ENCODE data around the gene ACTG1. TPM values are rescaled to one million over a fixed set of nuclear protein-coding genes. Genes with fewer than 3 reads are reported as not detected.

The ACTG1 gene
- total RNA-seq, 1 experiment from 2014 or later: 1,461 TPM

GRCh38 chr17:81553616-81554181, 41.1 kb upstream of the ACTG1 start:
- Mint-ChIP-seq H3K27ac (ENCODE audit: low read depth, unreplicated experiment) (peak overlapping the region; percentile 81), H3K36me3 (ENCODE audit: insufficient read depth, unreplicated experiment) (peaks cover 53% of the 10 kb centered on the region), H3K4me3 (ENCODE audit: unreplicated experiment) (peak overlapping the region; percentile 82), H3K4me1 (ENCODE audit: insufficient read depth, unreplicated experiment) (peaks cover 6% of the 10 kb centered on the region), H3K27me3 (ENCODE audit: insufficient read depth, unreplicated experiment) (no peaks in the 10 kb centered on the region), H3K9me3 (ENCODE audit: unreplicated experiment) (no peaks in the 10 kb centered on the region)
- peak; percentile 89 for DNase-seq (ENCODE audit: unreplicated experiment)
- CTCF ChIA-PET: interaction anchor here (0.7 to 5.0 kb wide), 2 partner anchors 33 to 48 kb away, joined by 3 to 28 read pairs; no protein-coding TSS in a partner anchor
- TSS peak; percentile 63 for BruUV-seq (replicated peaks)
- TF ChIP-seq, protein P1, sequence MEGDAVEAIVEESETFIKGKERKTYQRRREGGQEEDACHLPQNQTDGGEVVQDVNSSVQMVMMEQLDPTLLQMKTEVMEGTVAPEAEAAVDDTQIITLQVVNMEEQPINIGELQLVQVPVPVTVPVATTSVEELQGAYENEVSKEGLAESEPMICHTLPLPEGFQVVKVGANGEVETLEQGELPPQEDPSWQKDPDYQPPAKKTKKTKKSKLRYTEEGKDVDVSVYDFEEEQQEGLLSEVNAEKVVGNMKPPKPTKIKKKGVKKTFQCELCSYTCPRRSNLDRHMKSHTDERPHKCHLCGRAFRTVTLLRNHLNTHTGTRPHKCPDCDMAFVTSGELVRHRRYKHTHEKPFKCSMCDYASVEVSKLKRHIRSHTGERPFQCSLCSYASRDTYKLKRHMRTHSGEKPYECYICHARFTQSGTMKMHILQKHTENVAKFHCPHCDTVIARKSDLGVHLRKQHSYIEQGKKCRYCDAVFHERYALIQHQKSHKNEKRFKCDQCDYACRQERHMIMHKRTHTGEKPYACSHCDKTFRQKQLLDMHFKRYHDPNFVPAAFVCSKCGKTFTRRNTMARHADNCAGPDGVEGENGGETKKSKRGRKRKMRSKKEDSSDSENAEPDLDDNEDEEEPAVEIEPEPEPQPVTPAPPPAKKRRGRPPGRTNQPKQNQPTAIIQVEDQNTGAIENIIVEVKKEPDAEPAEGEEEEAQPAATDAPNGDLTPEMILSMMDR (IDR thresholded peaks at IDR 0.05; ENCODE audit: unreplicated experiment): no peak
- intact Hi-C loops (cut with micrococcal nuclease): loop anchor here (1.0 to 2.0 kb wide), 2 partner anchors 35 to 48 kb away; no protein-coding TSS in a partner anchor
- POLR2A ChIA-PET: interaction anchor here (1.6 to 4.0 kb wide), 4 partner anchors 11 to 48 kb away, joined by 7 to 65 read pairs (median 10); no protein-coding TSS in a partner anchor

GRCh38 chr17:81553018-81553615, 40.5 kb upstream of the ACTG1 start:
- ChIA-PET POLR2A (interaction anchor here (0.6 to 4.0 kb wide), 20 partner anchors 9 to 317 kb away, joined by 3 to 65 read pairs (median 8); partner anchors contain the start of genes ACTG1, ARL16, HGS and MRPL12), CTCF (interaction anchor here (0.6 to 5.0 kb wide), 2 partner anchors 48 to 272 kb away, joined by 3 to 28 read pairs; no protein-coding TSS in a partner anchor)
- DNase-seq (ENCODE audit: unreplicated experiment): peak; percentile 92
- H3K27me3 Mint-ChIP-seq (ENCODE audit: insufficient read depth, unreplicated experiment): no peaks in the 10 kb centered on the region
- intact Hi-C loops (cut with micrococcal nuclease): loop anchor here (1.0 to 2.0 kb wide), 2 partner anchors 34 to 48 kb away; no protein-coding TSS in a partner anchor
- peak overlapping the region; percentile 82 for H3K4me3 Mint-ChIP-seq (ENCODE audit: unreplicated experiment)
- no TSS peak for BruUV-seq (replicated peaks)
- no peaks in the 10 kb centered on the region for H3K9me3 Mint-ChIP-seq (ENCODE audit: unreplicated experiment)
- H3K27ac Mint-ChIP-seq (ENCODE audit: low read depth, unreplicated experiment): peak overlapping the region; percentile 81
- TF ChIP-seq, protein P1 (IDR thresholded peaks at IDR 0.05; ENCODE audit: unreplicated experiment): no peak
- peaks cover 6% of the 10 kb centered on the region for H3K4me1 Mint-ChIP-seq (ENCODE audit: insufficient read depth, unreplicated experiment)
- H3K36me3 Mint-ChIP-seq (ENCODE audit: insufficient read depth, unreplicated experiment): peaks cover 53% of the 10 kb centered on the region

GRCh38 chr17:81552244-81553017, 39.8 kb upstream of the ACTG1 start, which contains the start of gene FAAP100:
Gene FAAP100 (minus strand): TSS chr17:81552353. CDS start chr17:81552330, 23 bp downstream.
- TF ChIP-seq, protein P1 (IDR thresholded peaks at IDR 0.05; ENCODE audit: unreplicated experiment): no peak
- TSS peak; percentile 9 for BruUV-seq (replicated peaks)
- DNase-seq (ENCODE audit: unreplicated experiment): peak; percentile 72
- Mint-ChIP-seq H3K4me1 (ENCODE audit: insufficient read depth, unreplicated experiment) (peaks cover 6% of the 10 kb centered on the region), H3K27me3 (ENCODE audit: insufficient read depth, unreplicated experiment) (no peaks in the 10 kb centered on the region), H3K9me3 (ENCODE audit: unreplicated experiment) (no peaks in the 10 kb centered on the region), H3K36me3 (ENCODE audit: insufficient read depth, unreplicated experiment) (peaks cover 50% of the 10 kb centered on the region), H3K27ac (ENCODE audit: low read depth, unreplicated experiment) (peak within 1 kb of the TSS; percentile 81), H3K4me3 (ENCODE audit: unreplicated experiment) (peak within 1 kb of the TSS; percentile 82)
- POLR2A ChIA-PET: interaction anchor here (0.6 to 4.0 kb wide), 27 partner anchors 8 to 318 kb away, joined by 3 to 65 read pairs (median 4); partner anchors contain the start of genes ACTG1, ARL16, HGS and MRPL12
- CTCF ChIA-PET: interaction anchor here (0.6 to 5.0 kb wide), 3 partner anchors 49 to 272 kb away, joined by 3 to 28 read pairs (median 3); no protein-coding TSS in a partner anchor
- intact Hi-C loops (cut with micrococcal nuclease): loop anchor here (1.0 to 2.0 kb wide), 3 partner anchors 24 to 49 kb away; no protein-coding TSS in a partner anchor
